ENCODE measurements around the gene GLS.
"Not testable (repeated sequence)": the region's sequence is repeated elsewhere in the genome, so short reads cannot be mapped to it uniquely, and the experiment has no call there.

GLS gene

GRCh38 chr2:190990132-190990531 lies 109.5 kb downstream of the GLS start:
- DNase-seq (ENCODE audit: low read depth, low spot score), result no peak

GRCh38 chr2:190993292-190993643 lies 112.6 kb downstream of the GLS start:
- no peak for DNase-seq (ENCODE audit: low read depth, low spot score)

GRCh38 chr2:190994148-190994547 lies 113.5 kb downstream of the GLS start:
- DNase-seq (ENCODE audit: low read depth, low spot score), result no peak

- not testable (repeated sequence) for DNase-seq (ENCODE audit: low read depth, low spot score)
These were observed 114.7 kb downstream of the GLS start for GRCh38 chr2:190995315-190995714.

GRCh38 chr2:190996338-190996946 lies 115.8 kb downstream of the GLS start:
- no peak for DNase-seq (ENCODE audit: low read depth, low spot score)

- no peak for DNase-seq (ENCODE audit: low read depth, low spot score)
These were observed 116.3 kb downstream of the GLS start for GRCh38 chr2:190996947-190997346.

GRCh38 chr2:190997526-190998113 lies 117.0 kb downstream of the GLS start:
- no peak for DNase-seq (ENCODE audit: low read depth, low spot score)

- no peak for DNase-seq (ENCODE audit: low read depth, low spot score)
These were observed 118.4 kb downstream of the GLS start for GRCh38 chr2:190999058-190999457.

- DNase-seq (ENCODE audit: low read depth, low spot score), result no peak
These were observed 119.5 kb downstream of the GLS start for GRCh38 chr2:190999949-191000665.

- DNase-seq (ENCODE audit: low read depth, low spot score), result no peak
These were observed 120.4 kb downstream of the GLS start for GRCh38 chr2:191001032-191001431.

GRCh38 chr2:191001624-191002023 lies 121.0 kb downstream of the GLS start:
- no peak for DNase-seq (ENCODE audit: low read depth, low spot score)

GRCh38 chr2:191003405-191004309 lies 123.0 kb downstream of the GLS start:
- no peak for DNase-seq (ENCODE audit: low read depth, low spot score)

GRCh38 chr2:191006297-191006696 lies 125.7 kb downstream of the GLS start:
- DNase-seq (ENCODE audit: low read depth, low spot score), result no peak

- no peak for DNase-seq (ENCODE audit: low read depth, low spot score)
These were observed 126.6 kb downstream of the GLS start for GRCh38 chr2:191006997-191007783.

GRCh38 chr2:191008286-191008685 lies 127.7 kb downstream of the GLS start:
- no peak for DNase-seq (ENCODE audit: low read depth, low spot score)

GRCh38 chr2:191009541-191010374 lies 129.1 kb downstream of the GLS start:
- DNase-seq (ENCODE audit: low read depth, low spot score), result no peak

GRCh38 chr2:191010887-191011885 lies 130.6 kb downstream of the GLS start:
- no peak for DNase-seq (ENCODE audit: low read depth, low spot score)

- DNase-seq (ENCODE audit: low read depth, low spot score), result no peak
These were observed 131.7 kb downstream of the GLS start for GRCh38 chr2:191012346-191012745.

Data from activated CD4-positive, CD25-positive, alpha-beta regulatory T cell treated with anti-CD3 and anti-CD28 coated beads, Interleukin-2, amount 50 U/mL, for 16 hours (primary cell).